Ishikawa (cell line): ENCODE measurements around the gene APOC1.

Experiments
- CEBPB ChIP-seq: IDR thresholded peaks from 2 replicates; pipeline ENCODE4 v1.6.1; 2012
- CREB1 ChIP-seq: IDR thresholded peaks from 2 replicates; pipeline ENCODE4 v1.6.1; 2012; ENCODE audit warnings: low read depth
- EGR1 ChIP-seq: IDR thresholded peaks from 2 replicates; pipeline ENCODE4 v1.6.1; 2012
- EP300 ChIP-seq: IDR thresholded peaks from 2 replicates; pipeline ENCODE4 v1.6.1; 2012; ENCODE audit warnings: borderline replicate concordance
- FOXM1 ChIP-seq: IDR thresholded peaks from 2 replicates; pipeline ENCODE4 v1.6.1; 2012; ENCODE audit warnings: low read depth, borderline replicate concordance
- MAX ChIP-seq: IDR thresholded peaks from 2 replicates; pipeline ENCODE4 v1.6.1; 2012
- NFIC ChIP-seq: IDR thresholded peaks from 2 replicates; pipeline ENCODE4 v1.6.1; 2012
- RAD21 ChIP-seq: IDR thresholded peaks from 2 replicates; pipeline ENCODE4 v1.6.1; 2012; ENCODE audit warnings: low read depth
- REST ChIP-seq: IDR thresholded peaks from 2 replicates; pipeline ENCODE4 v1.6.1; 2012; ENCODE audit warnings: low read depth, mild to moderate bottlenecking
- TAF1 ChIP-seq: IDR thresholded peaks from 2 replicates; pipeline ENCODE4 v1.6.1; 2012; ENCODE audit warnings: low read depth, mild to moderate bottlenecking
- TCF12 ChIP-seq: IDR thresholded peaks from 2 replicates; pipeline ENCODE4 v1.6.1; 2012; ENCODE audit warnings: low read depth
- TEAD4 ChIP-seq: IDR thresholded peaks from 2 replicates; pipeline ENCODE4 v1.6.1; 2012
- USF1 ChIP-seq: IDR thresholded peaks from 2 replicates; pipeline ENCODE4 v1.6.1; 2012
- YY1 ChIP-seq: IDR thresholded peaks from 2 replicates; pipeline ENCODE4 v1.6.1; 2012; ENCODE audit warnings: low read depth
- ZBTB7A ChIP-seq: IDR thresholded peaks from 2 replicates; pipeline ENCODE4 v1.6.1; 2012; ENCODE audit warnings: low read depth

APOC1 gene

GRCh38 chr19:44924243-44924725 is 9.9 kb downstream of the APOC1 start:
- TF ChIP-seq MAX (no peak), USF1 (no peak), NFIC (no peak), TAF1 (no peak), EGR1 (no peak)

- TF ChIP-seq EP300, result no peak
- TF ChIP-seq CEBPB, result no peak
- TF ChIP-seq CREB1, result no peak
- no peak for TF ChIP-seq USF1
- TF ChIP-seq REST, result no peak
- no peak for TF ChIP-seq RAD21
- no peak for TF ChIP-seq NFIC
- no peak for TF ChIP-seq TCF12
- TF ChIP-seq YY1, result no peak
- TF ChIP-seq TEAD4, result no peak
- no peak for TF ChIP-seq ZBTB7A
- no peak for TF ChIP-seq EGR1
- TF ChIP-seq FOXM1, result no peak
- no peak for TF ChIP-seq MAX
- TF ChIP-seq TAF1, result no peak
These were observed 10.9 kb downstream of the APOC1 start for GRCh38 chr19:44925114-44925891.

- TF ChIP-seq FOXM1 (no peak), TAF1 (no peak)
These were observed 13.3 kb downstream of the APOC1 start for GRCh38 chr19:44927746-44928145.

GRCh38 chr19:44930088-44930487 is 15.7 kb downstream of the APOC1 start:
- no peak for TF ChIP-seq FOXM1
- no peak for TF ChIP-seq EGR1
- TF ChIP-seq RAD21, result no peak
- TF ChIP-seq YY1, result no peak
- TF ChIP-seq ZBTB7A, result no peak
- TF ChIP-seq NFIC, result no peak
- TF ChIP-seq TAF1, result no peak
- no peak for TF ChIP-seq TEAD4
- TF ChIP-seq TCF12, result no peak
- TF ChIP-seq EP300, result no peak
- no peak for TF ChIP-seq CREB1
- no peak for TF ChIP-seq MAX
- TF ChIP-seq USF1, result no peak
- no peak for TF ChIP-seq REST
- TF ChIP-seq CEBPB, result no peak

GRCh38 chr19:44931541-44931940 is 17.1 kb downstream of the APOC1 start:
- TF ChIP-seq TEAD4, result no peak
- TF ChIP-seq REST, result no peak
- no peak for TF ChIP-seq NFIC
- no peak for TF ChIP-seq ZBTB7A
- no peak for TF ChIP-seq YY1
- TF ChIP-seq CREB1, result no peak
- TF ChIP-seq TCF12, result no peak
- TF ChIP-seq TAF1, result no peak
